IMR-90 (cell line): Measurements from ENCODE around the gene BTBD6.

Experiments used
- BHLHE40 ChIP-seq: fragments of 150-350 bp; IDR thresholded peaks from 2 replicates; pipeline ENCODE4 v1.6.1; 2016; ENCODE audit warnings: mild to moderate bottlenecking, low read depth, low read length
- CEBPB ChIP-seq: IDR thresholded peaks from 2 replicates; pipeline ENCODE4 v1.6.1; 2012; ENCODE audit warnings: low read depth, low read length, improper control_type of control experiment
- CHD1 ChIP-seq: IDR thresholded peaks from 2 replicates; pipeline ENCODE4 v1.6.1; 2012; ENCODE audit warnings: low read depth, low read length, improper control_type of control experiment
- ELK1 ChIP-seq: fragments of 150-350 bp; IDR thresholded peaks from 2 replicates; pipeline ENCODE4 v1.6.1; 2016; ENCODE audit warnings: low read depth, mild to moderate bottlenecking, low read length, moderate library complexity, borderline replicate concordance
- FOS ChIP-seq: fragments of 150-350 bp; IDR thresholded peaks from 2 replicates; pipeline ENCODE4 v1.6.1; 2016; ENCODE audit warnings: low read depth, low read length
- MAFK ChIP-seq: IDR thresholded peaks from 2 replicates; pipeline ENCODE4 v1.6.1; 2012; ENCODE audit warnings: low read depth, low read length, improper control_type of control experiment
- MAZ ChIP-seq: IDR thresholded peaks from 2 replicates; pipeline ENCODE4 v1.6.1; 2012; ENCODE audit warnings: low read depth, mild to moderate bottlenecking, low read length, improper control_type of control experiment, moderate library complexity, borderline replicate concordance
- MXI1 ChIP-seq: IDR thresholded peaks from 2 replicates; pipeline ENCODE4 v1.6.1; 2012; ENCODE audit warnings: low read depth, mild to moderate bottlenecking, low read length, moderate library complexity, borderline replicate concordance
- POLR2A ChIP-seq: IDR thresholded peaks from 2 replicates; pipeline ENCODE4 v1.6.1; 2012; ENCODE audit warnings: mild to moderate bottlenecking, low read depth, low read length
- RAD21 ChIP-seq: IDR thresholded peaks from 2 replicates; pipeline ENCODE4 v1.6.1; 2012; ENCODE audit warnings: low read length, improper control_type of control experiment
- RFX5 ChIP-seq: IDR thresholded peaks from 2 replicates; pipeline ENCODE4 v1.8.0; 2012; ENCODE audit warnings: low read depth, mild to moderate bottlenecking, low read length, moderate library complexity
- SMC3 ChIP-seq: fragments of 150-350 bp; IDR thresholded peaks from 2 replicates; pipeline ENCODE4 v1.6.1; 2016; ENCODE audit warnings: low read depth, mild to moderate bottlenecking, antibody characterized with exemption, low read length, moderate library complexity
- TF ChIP-seq, protein P1 (sequence below): conservative IDR thresholded peaks from 2 replicates; pipeline ENCODE4 v1.5.1; 2012; ENCODE audit warnings: mild to moderate bottlenecking, low read depth, low read length, improper control_type of control experiment
- TF ChIP-seq, protein P2 (sequence below): fragments of 150-350 bp; IDR thresholded peaks from 2 replicates; pipeline ENCODE4 v1.6.1; 2017; ENCODE audit warnings: mild to moderate bottlenecking, antibody characterized with exemption, low read length, low read depth

- TF ChIP-seq, protein P1, sequence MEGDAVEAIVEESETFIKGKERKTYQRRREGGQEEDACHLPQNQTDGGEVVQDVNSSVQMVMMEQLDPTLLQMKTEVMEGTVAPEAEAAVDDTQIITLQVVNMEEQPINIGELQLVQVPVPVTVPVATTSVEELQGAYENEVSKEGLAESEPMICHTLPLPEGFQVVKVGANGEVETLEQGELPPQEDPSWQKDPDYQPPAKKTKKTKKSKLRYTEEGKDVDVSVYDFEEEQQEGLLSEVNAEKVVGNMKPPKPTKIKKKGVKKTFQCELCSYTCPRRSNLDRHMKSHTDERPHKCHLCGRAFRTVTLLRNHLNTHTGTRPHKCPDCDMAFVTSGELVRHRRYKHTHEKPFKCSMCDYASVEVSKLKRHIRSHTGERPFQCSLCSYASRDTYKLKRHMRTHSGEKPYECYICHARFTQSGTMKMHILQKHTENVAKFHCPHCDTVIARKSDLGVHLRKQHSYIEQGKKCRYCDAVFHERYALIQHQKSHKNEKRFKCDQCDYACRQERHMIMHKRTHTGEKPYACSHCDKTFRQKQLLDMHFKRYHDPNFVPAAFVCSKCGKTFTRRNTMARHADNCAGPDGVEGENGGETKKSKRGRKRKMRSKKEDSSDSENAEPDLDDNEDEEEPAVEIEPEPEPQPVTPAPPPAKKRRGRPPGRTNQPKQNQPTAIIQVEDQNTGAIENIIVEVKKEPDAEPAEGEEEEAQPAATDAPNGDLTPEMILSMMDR, result no peak
- TF ChIP-seq CHD1 (no peak), CEBPB (no peak), BHLHE40 (no peak), FOS (no peak), RFX5 (no peak), RAD21 (no peak), POLR2A (no peak), MAFK (no peak), SMC3 (no peak), MAZ (no peak), MXI1 (no peak), ELK1 (no peak)
- TF ChIP-seq, protein P2, sequence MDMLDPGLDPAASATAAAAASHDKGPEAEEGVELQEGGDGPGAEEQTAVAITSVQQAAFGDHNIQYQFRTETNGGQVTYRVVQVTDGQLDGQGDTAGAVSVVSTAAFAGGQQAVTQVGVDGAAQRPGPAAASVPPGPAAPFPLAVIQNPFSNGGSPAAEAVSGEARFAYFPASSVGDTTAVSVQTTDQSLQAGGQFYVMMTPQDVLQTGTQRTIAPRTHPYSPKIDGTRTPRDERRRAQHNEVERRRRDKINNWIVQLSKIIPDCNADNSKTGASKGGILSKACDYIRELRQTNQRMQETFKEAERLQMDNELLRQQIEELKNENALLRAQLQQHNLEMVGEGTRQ, result no peak
Observed at GRCh38 chr14:105250986-105251385, 2.7 kb downstream of the BTBD6 start.
